ENCODE data around the gene CCDC9B. TPM values are rescaled to one million over a fixed set of nuclear protein-coding genes. Genes with fewer than 3 reads are reported as not detected.
A peak's percentile ranks its signal among the peaks of the same experiment; 100 is the strongest.

Gene CCDC9B
- total and polyA plus RNA-seq, 9 donors: 5.3 to 16.8 (median 11.9) TPM

DNA sequence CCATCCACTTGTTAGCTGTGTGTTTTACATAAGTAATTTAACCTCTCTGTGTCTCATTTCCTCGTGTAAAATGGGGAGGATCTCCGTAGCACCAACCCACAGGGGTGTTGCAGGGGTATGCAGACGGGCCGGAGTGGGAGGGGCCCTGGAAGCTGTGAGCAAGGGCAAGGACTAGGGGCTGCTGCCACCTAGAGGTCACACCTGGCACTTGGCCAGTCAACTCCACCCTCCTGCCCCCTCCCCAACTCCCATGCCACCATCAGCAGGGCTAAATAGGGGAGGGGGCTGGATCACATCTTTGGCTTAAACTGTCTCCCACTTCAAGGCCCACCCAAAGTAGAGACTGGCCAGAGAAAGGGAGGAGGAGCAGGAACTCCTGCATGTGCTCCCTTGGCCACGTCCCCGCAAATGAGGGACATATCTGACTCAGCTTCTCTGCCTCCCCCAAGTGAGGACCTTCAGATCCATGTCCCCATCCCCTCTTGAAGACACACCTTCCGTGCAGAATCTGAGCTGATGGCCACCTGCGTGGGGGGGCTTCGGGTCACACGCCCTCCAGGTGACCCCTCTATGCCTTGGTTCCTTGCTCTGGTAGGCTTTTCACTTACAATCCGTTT lies 2.6 kb downstream of the CCDC9B start:
- no peaks in the 10 kb centered on the region for H3K9me3 ChIP-seq (replicated peaks; ENCODE audit: control insufficient read depth, low read depth, low read length)
- no peak overlapping the region for H3K27ac ChIP-seq (ENCODE audit: low read length)
- H3K4me1 ChIP-seq (ENCODE audit: control insufficient read depth, insufficient read depth, low read length): peaks cover 79% of the 10 kb centered on the region
- peak; percentile 67 for DNase-seq
- WGBS (ENCODE audit: insufficient coverage): 42% methylated on average over 6 of the region's 11 CpGs
- no peak overlapping the region for H3K4me3 ChIP-seq (ENCODE audit: low read length)
- H3K36me3 ChIP-seq (ENCODE audit: control insufficient read depth, insufficient read depth, low read length): no peaks in the 10 kb centered on the region
- no peaks in the 10 kb centered on the region for H3K27me3 ChIP-seq (ENCODE audit: control insufficient read depth, insufficient read depth, low read length)

DNA sequence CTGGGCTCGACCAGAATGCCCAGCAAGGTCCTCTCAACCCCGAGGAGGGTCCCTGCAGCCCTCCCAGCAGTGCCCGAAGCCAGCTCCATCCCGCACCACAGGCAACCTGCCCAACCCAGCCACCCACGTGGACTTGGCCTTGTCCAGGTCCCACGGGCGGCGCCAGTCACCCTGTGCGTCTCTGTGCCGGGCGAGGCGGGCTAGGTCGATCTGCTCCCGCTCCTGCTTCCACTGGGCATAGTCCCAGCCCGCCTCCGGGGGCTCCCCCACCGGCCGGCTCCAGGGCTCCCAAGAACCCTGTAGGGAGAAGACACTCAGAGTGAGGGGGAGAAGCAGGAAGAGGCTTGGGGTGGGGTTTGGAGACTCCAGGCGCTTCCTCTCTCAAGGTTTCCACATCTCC lies 3.1 kb downstream of the CCDC9B start:
- Histone ChIP-seq H3K4me3 (ENCODE audit: low read length) (no peak overlapping the region), H3K27ac (ENCODE audit: low read length) (no peak overlapping the region), H3K4me1 (ENCODE audit: control insufficient read depth, insufficient read depth, low read length) (peaks cover 75% of the 10 kb centered on the region), H3K27me3 (ENCODE audit: control insufficient read depth, insufficient read depth, low read length) (no peaks in the 10 kb centered on the region), H3K36me3 (ENCODE audit: control insufficient read depth, insufficient read depth, low read length) (no peaks in the 10 kb centered on the region), H3K9me3 (replicated peaks; ENCODE audit: control insufficient read depth, low read depth, low read length) (no peaks in the 10 kb centered on the region)
- DNase-seq: no peak
- 76% methylated on average over 12 of the region's 19 CpGs for WGBS (ENCODE audit: insufficient coverage)

GRCh38 chr15:40336744-40337122 lies 4.0 kb downstream of the CCDC9B start:
- Histone ChIP-seq H3K27me3 (ENCODE audit: control insufficient read depth, insufficient read depth, low read length) (no peaks in the 10 kb centered on the region), H3K9me3 (replicated peaks; ENCODE audit: control insufficient read depth, low read depth, low read length) (no peaks in the 10 kb centered on the region), H3K36me3 (ENCODE audit: control insufficient read depth, insufficient read depth, low read length) (no peaks in the 10 kb centered on the region), H3K27ac (ENCODE audit: low read length) (no peak overlapping the region), H3K4me1 (ENCODE audit: control insufficient read depth, insufficient read depth, low read length) (peaks cover 75% of the 10 kb centered on the region), H3K4me3 (ENCODE audit: low read length) (no peak overlapping the region)
- DNase-seq: no peak
- WGBS (ENCODE audit: insufficient coverage): 37% methylated on average over 2 of the region's 5 CpGs

GRCh38 chr15:40335938-40336743 lies 4.6 kb downstream of the CCDC9B start:
- peaks cover 73% of the 10 kb centered on the region for H3K4me1 ChIP-seq (ENCODE audit: control insufficient read depth, insufficient read depth, low read length)
- no peaks in the 10 kb centered on the region for H3K9me3 ChIP-seq (replicated peaks; ENCODE audit: control insufficient read depth, low read depth, low read length)
- 52% methylated on average over 8 of the region's 13 CpGs for WGBS (ENCODE audit: insufficient coverage)
- no peak overlapping the region for H3K4me3 ChIP-seq (ENCODE audit: low read length)
- H3K27me3 ChIP-seq (ENCODE audit: control insufficient read depth, insufficient read depth, low read length): no peaks in the 10 kb centered on the region
- H3K36me3 ChIP-seq (ENCODE audit: control insufficient read depth, insufficient read depth, low read length): no peaks in the 10 kb centered on the region
- no peak for DNase-seq
- no peak overlapping the region for H3K27ac ChIP-seq (ENCODE audit: low read length)

- 67% methylated on average over 22 of the region's 26 CpGs for WGBS (ENCODE audit: insufficient coverage)
- no peaks in the 10 kb centered on the region for H3K36me3 ChIP-seq (ENCODE audit: control insufficient read depth, insufficient read depth, low read length)
- H3K4me3 ChIP-seq (ENCODE audit: low read length): no peak overlapping the region
- no peak for DNase-seq
- peak overlapping the region; percentile 84 for H3K27ac ChIP-seq (ENCODE audit: low read length)
- peaks cover 73% of the 10 kb centered on the region for H3K4me1 ChIP-seq (ENCODE audit: control insufficient read depth, insufficient read depth, low read length)
- no peaks in the 10 kb centered on the region for H3K27me3 ChIP-seq (ENCODE audit: control insufficient read depth, insufficient read depth, low read length)
- H3K9me3 ChIP-seq (replicated peaks; ENCODE audit: control insufficient read depth, low read depth, low read length): no peaks in the 10 kb centered on the region
Measured at GRCh38 chr15:40334941-40335795, 5.6 kb downstream of the CCDC9B start.

- Histone ChIP-seq H3K36me3 (ENCODE audit: control insufficient read depth, insufficient read depth, low read length) (no peaks in the 10 kb centered on the region), H3K27ac (ENCODE audit: low read length) (peak overlapping the region; percentile 84), H3K27me3 (ENCODE audit: control insufficient read depth, insufficient read depth, low read length) (no peaks in the 10 kb centered on the region), H3K4me3 (ENCODE audit: low read length) (no peak overlapping the region), H3K9me3 (replicated peaks; ENCODE audit: control insufficient read depth, low read depth, low read length) (no peaks in the 10 kb centered on the region), H3K4me1 (ENCODE audit: control insufficient read depth, insufficient read depth, low read length) (peaks cover 71% of the 10 kb centered on the region)
- 94% methylated on average over 2 of the region's 3 CpGs for WGBS (ENCODE audit: insufficient coverage)
- DNase-seq: no peak
Measured at GRCh38 chr15:40334541-40334940, 6.2 kb downstream of the CCDC9B start.

GRCh38 chr15:40333922-40334492 lies 6.7 kb downstream of the CCDC9B start:
- 22% methylated on average over 6 of the region's 12 CpGs for WGBS (ENCODE audit: insufficient coverage)
- peaks cover 67% of the 10 kb centered on the region for H3K4me1 ChIP-seq (ENCODE audit: control insufficient read depth, insufficient read depth, low read length)
- H3K4me3 ChIP-seq (ENCODE audit: low read length): no peak overlapping the region

DNA sequence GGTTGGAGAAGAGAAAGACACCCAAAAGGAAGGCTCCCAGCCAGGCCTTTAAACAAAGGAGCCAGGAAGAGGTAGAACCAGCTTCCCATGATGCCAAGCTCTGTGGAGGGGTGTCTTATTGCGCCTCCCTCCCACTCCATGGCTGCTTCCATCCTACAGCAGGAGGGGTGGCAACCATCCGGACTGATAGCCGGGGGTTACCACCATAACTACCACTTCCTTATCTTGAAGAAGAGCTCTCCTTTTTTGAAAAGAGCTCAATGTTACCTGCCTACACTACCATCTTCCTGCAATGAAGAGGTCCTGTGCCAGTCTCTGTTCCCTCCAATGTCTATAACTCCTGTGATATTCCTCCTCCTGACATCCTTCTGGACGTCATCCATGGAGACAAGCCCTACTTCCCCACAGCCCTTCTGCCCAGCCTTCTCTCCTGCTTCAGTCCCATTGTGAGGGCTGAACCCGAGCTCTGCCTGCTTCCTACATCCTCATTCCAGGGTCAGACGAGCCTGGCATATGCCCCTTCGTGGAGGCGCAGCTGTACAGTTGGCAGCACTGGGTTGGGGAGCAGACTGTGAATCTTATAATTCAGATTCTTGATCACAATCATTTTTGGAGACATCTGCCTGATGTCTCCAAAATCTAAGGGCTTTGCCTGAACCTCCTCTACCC lies 8.5 kb downstream of the CCDC9B start:
- WGBS (ENCODE audit: insufficient coverage): 69% methylated on average over 4 of the region's 8 CpGs
- no peak overlapping the region for H3K27ac ChIP-seq (ENCODE audit: low read length)
- H3K9me3 ChIP-seq (replicated peaks; ENCODE audit: control insufficient read depth, low read depth, low read length): no peaks in the 10 kb centered on the region
- H3K36me3 ChIP-seq (ENCODE audit: control insufficient read depth, insufficient read depth, low read length): no peaks in the 10 kb centered on the region
- DNase-seq: no peak
- no peaks in the 10 kb centered on the region for H3K27me3 ChIP-seq (ENCODE audit: control insufficient read depth, insufficient read depth, low read length)
- H3K4me3 ChIP-seq (ENCODE audit: low read length): no peak overlapping the region
- peaks cover 66% of the 10 kb centered on the region for H3K4me1 ChIP-seq (ENCODE audit: control insufficient read depth, insufficient read depth, low read length)

More at GRCh38 chr15:40333922-40334492, 6.7 kb downstream of the CCDC9B start:
- H3K36me3 ChIP-seq (ENCODE audit: control insufficient read depth, insufficient read depth, low read length): no peaks in the 10 kb centered on the region
- H3K27me3 ChIP-seq (ENCODE audit: control insufficient read depth, insufficient read depth, low read length): no peaks in the 10 kb centered on the region
- no peaks in the 10 kb centered on the region for H3K9me3 ChIP-seq (replicated peaks; ENCODE audit: control insufficient read depth, low read depth, low read length)
- H3K27ac ChIP-seq (ENCODE audit: low read length): peak overlapping the region; percentile 84
- DNase-seq: peak; percentile 93

DNA sequence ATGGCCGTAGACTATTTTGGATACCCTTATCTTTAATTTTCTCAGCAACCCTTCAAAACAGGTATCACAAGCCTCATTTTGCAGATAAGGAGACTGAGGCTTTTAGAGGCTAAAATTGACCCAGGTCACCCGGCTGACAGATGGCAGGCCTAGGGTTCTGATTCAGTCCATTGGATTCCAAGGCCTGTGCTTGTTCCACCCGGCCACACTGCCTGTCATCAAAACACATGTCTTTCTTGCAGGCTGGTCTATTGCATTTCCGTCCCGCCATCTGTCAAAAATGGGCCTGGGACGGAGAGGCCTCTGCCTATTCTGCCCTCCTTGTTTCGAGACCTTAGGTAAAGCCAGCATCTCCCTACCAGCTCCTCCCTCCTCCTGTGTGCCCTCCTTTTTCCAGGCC lies 9.1 kb downstream of the CCDC9B start:
- WGBS (ENCODE audit: insufficient coverage): 85% methylated on average over 7 of the region's 7 CpGs
- DNase-seq: no peak

More for the DNA sequence above, 9.1 kb downstream of the CCDC9B start:
- Histone ChIP-seq H3K4me3 (ENCODE audit: low read length) (no peak overlapping the region), H3K4me1 (ENCODE audit: control insufficient read depth, insufficient read depth, low read length) (peaks cover 68% of the 10 kb centered on the region), H3K9me3 (replicated peaks; ENCODE audit: control insufficient read depth, low read depth, low read length) (no peaks in the 10 kb centered on the region), H3K27me3 (ENCODE audit: control insufficient read depth, insufficient read depth, low read length) (no peaks in the 10 kb centered on the region), H3K27ac (ENCODE audit: low read length) (no peak overlapping the region), H3K36me3 (ENCODE audit: control insufficient read depth, insufficient read depth, low read length) (peaks cover 1% of the 10 kb centered on the region)
